Mesendoderm (in vitro differentiated cells): ENCODE measurements around the gene ZNF668. TPM values are rescaled to one million over a fixed set of nuclear protein-coding genes. Genes with fewer than 3 reads are reported as not detected.

Experiments used
- DNase-seq: peaks from one replicate; pipeline ENCODE4 v3.0.0; 2013
- H2AK5ac ChIP-seq: 2 replicates; pipeline ENCODE4 v1.6.1; 2013; ENCODE audit warnings: low read length, inconsistent platforms
- H2BK120ac ChIP-seq: 2 replicates; pipeline ENCODE4 v1.6.1; 2013; ENCODE audit warnings: low read depth, mild to moderate bottlenecking, low read length, moderate library complexity, mixed read lengths
- H2BK15ac ChIP-seq: replicated peaks from 2 replicates; pipeline ENCODE4 v1.6.1; 2013; ENCODE audit warnings: low read depth, mild to moderate bottlenecking, moderate library complexity
- H2BK5ac ChIP-seq: 2 replicates; pipeline ENCODE4 v1.6.1; 2013; ENCODE audit warnings: low read length, inconsistent platforms
- H3K18ac ChIP-seq: 2 replicates; pipeline ENCODE4 v1.6.1; 2013; ENCODE audit warnings: mild to moderate bottlenecking, low read length, mixed read lengths
- H3K23ac ChIP-seq: one replicate; pipeline ENCODE4 v1.6.1; 2013; ENCODE audit warnings: low read length
- H3K27ac ChIP-seq: 2 replicates; pipeline ENCODE4 v1.5.1; 2013; ENCODE audit warnings: low read depth, mild to moderate bottlenecking, inconsistent platforms, low read length, moderate library complexity
- H3K27me3 ChIP-seq: 2 replicates; pipeline ENCODE4 v1.6.1; 2013; ENCODE audit warnings: low read length, control low read depth, mild to moderate bottlenecking, inconsistent platforms; ENCODE audit not compliant: insufficient read depth, poor library complexity
- H3K36me3 ChIP-seq: 2 replicates; pipeline ENCODE4 v1.6.1; 2013; ENCODE audit warnings: low read length, inconsistent platforms; ENCODE audit not compliant: control insufficient read depth, insufficient read depth
- H3K4ac ChIP-seq: one replicate; pipeline ENCODE4 v1.6.1; 2013; ENCODE audit warnings: low read depth, mild to moderate bottlenecking, low read length, moderate library complexity
- H3K4me1 ChIP-seq: 2 replicates; pipeline ENCODE4 v1.6.1; 2013; ENCODE audit warnings: low read depth, low read length, inconsistent platforms; ENCODE audit not compliant: control insufficient read depth
- H3K4me2 ChIP-seq: 2 replicates; pipeline ENCODE4 v1.6.1; 2013; ENCODE audit warnings: low read length
- H3K4me3 ChIP-seq: 2 replicates; pipeline ENCODE4 v1.5.1; 2013; ENCODE audit warnings: mild to moderate bottlenecking, low read length
- H3K56ac ChIP-seq: one replicate; pipeline ENCODE4 v1.6.1; 2013; ENCODE audit warnings: low read length
- H3K79me1 ChIP-seq: 2 replicates; pipeline ENCODE4 v1.6.1; 2013; ENCODE audit warnings: low read length, inconsistent platforms
- H3K79me2 ChIP-seq: 2 replicates; pipeline ENCODE4 v1.6.1; 2013; ENCODE audit warnings: mild to moderate bottlenecking, low read length; ENCODE audit not compliant: control insufficient read depth, insufficient read depth
- H3K9ac ChIP-seq: 2 replicates; pipeline ENCODE4 v1.6.1; 2013; ENCODE audit warnings: low read length, inconsistent platforms
- H4K5ac ChIP-seq: one replicate; pipeline ENCODE4 v1.6.1; 2013; ENCODE audit warnings: low read length
- H4K8ac ChIP-seq: one replicate; pipeline ENCODE4 v1.6.1; 2013; ENCODE audit warnings: low read depth, mild to moderate bottlenecking, control low read depth, low read length, moderate library complexity
- WGBS: extraction: QIAGEN DNeasy Blood & Tissue Kit; methylation state at CpG from one replicate; pipeline ENCODE4 v1.1.7; 2013; ENCODE audit warnings: low lambda C conversion rate, missing lambda C conversion rate; ENCODE audit not compliant: insufficient coverage; ENCODE audit errors: extremely low coverage; 5-methylcytosine and 5-hydroxymethylcytosine counted together
- polyA plus RNA-seq, 2 experiments: library from polyadenylated mRNA; stranded (reverse); fragments of 200-250 nt; gene quantifications; one replicate each; pipeline ENCODE4 v1.2.3, GENCODE V29; 2013

The ZNF668 gene
- polyA plus RNA-seq (2013, experiment 1 of 2): 9.6 TPM
- polyA plus RNA-seq (2013, experiment 2 of 2): 8.2 TPM

DNA sequence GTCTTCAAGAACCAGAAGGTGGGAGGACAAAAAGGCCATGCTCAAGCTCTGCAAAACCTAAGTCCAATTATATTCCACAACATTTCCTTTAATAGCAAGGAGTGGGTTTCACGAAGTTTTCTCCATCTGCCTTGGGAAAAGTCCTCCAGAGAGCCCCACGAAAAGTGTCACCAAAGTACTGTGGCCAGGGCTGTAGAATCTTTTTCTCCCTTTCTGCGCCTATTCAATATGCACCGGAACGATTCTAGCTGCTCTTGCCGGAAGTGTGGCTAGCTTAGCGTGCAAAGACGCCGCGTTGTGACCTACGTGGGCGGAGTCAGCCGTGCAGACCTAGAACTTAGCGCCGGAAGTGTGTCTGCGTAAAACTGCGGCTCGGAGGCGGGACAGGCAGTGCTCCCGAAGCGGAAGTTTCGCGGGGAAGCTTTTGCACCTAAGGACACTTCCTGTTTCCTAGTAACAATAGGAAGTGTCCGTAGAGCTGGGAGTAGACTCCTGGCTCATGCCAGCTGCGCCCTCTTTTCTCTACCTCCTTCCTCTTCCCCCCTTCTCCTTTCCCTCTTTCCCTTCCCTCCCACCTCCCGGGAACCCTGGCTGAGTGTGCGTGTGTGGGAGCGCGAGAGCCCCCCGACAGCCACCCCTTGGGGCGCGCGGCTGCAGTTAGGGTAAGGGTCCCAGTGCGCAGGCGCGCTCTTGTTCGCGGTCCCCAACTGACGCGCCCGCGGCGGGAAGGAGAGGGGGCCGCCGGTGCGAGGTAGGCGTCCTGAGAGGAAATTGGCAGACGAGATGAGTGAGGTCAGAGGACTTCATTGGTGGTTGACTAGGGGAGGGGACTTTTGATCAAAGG, at the start of gene ZNF668, which contains the start of gene ZNF646:
TSS of gene ZNF668 (minus strand) at position 271 of the 844 bp plus-strand sequence. CDS start 9,781 bp downstream, outside the sequence.
TSS of gene ZNF646 (plus strand) at position 453 of the 844 bp plus-strand sequence. CDS start 1,903 bp downstream, outside the sequence.
- H3K79me2 ChIP-seq: peaks cover 26% of the 10 kb centered on the region
- no peak within 1 kb of the TSS for H4K5ac ChIP-seq
- H2BK15ac ChIP-seq: no peak within 1 kb of the TSS
- no peaks in the 10 kb centered on the region for H3K36me3 ChIP-seq
- H3K79me1 ChIP-seq: peaks cover 18% of the 10 kb centered on the region
- WGBS: no CpG with 5 or more reads among the region's 48 CpGs
- H3K4ac ChIP-seq: peak within 1 kb of the TSS; percentile 73
- peak; percentile 100 for DNase-seq
- peak within 1 kb of the TSS; percentile 97 for H3K9ac ChIP-seq
- peak within 1 kb of the TSS; percentile 90 for H3K18ac ChIP-seq
- H3K4me1 ChIP-seq: peaks cover 3% of the 10 kb centered on the region
- peak within 1 kb of the TSS; percentile 52 for H2BK120ac ChIP-seq
- H3K4me2 ChIP-seq: peak within 1 kb of the TSS; percentile 98
- peak within 1 kb of the TSS; percentile 82 for H2BK5ac ChIP-seq
- H3K56ac ChIP-seq: peak within 1 kb of the TSS; percentile 99
- H4K8ac ChIP-seq: no peak within 1 kb of the TSS
- peak within 1 kb of the TSS; percentile 89 for H3K4me3 ChIP-seq
- H2AK5ac ChIP-seq: no peak within 1 kb of the TSS
- no peaks in the 10 kb centered on the region for H3K27me3 ChIP-seq
- H3K27ac ChIP-seq: peak within 1 kb of the TSS; percentile 95
- no peak within 1 kb of the TSS for H3K23ac ChIP-seq

- no CpG with 5 or more reads among the region's 16 CpGs for WGBS
- Histone ChIP-seq H3K27me3 (no peaks in the 10 kb centered on the region), H3K4ac (no peak overlapping the region), H3K23ac (no peak overlapping the region), H3K56ac (no peak overlapping the region), H2AK5ac (no peak overlapping the region), H2BK5ac (no peak overlapping the region), H3K4me1 (no peaks in the 10 kb centered on the region), H4K5ac (no peak overlapping the region), H3K79me1 (peaks cover 11% of the 10 kb centered on the region), H3K18ac (no peak overlapping the region), H3K4me2 (no peak overlapping the region), H4K8ac (no peak overlapping the region), H3K27ac (no peak overlapping the region), H3K4me3 (no peak overlapping the region), H3K36me3 (peaks cover 4% of the 10 kb centered on the region), H2BK120ac (no peak overlapping the region), H3K9ac (no peak overlapping the region), H3K79me2 (peaks cover 11% of the 10 kb centered on the region), H2BK15ac (no peak overlapping the region)
- DNase-seq: no peak
Observed at GRCh38 chr16:31120129-31120528, 46.1 kb upstream of the ZNF668 start.

- H3K27me3 ChIP-seq: no peaks in the 10 kb centered on the region
- no CpG with 5 or more reads among the region's 9 CpGs for WGBS
- no peak overlapping the region for H3K18ac ChIP-seq
- H3K56ac ChIP-seq: peak overlapping the region; percentile 96
- no peak overlapping the region for H4K8ac ChIP-seq
- peaks cover 11% of the 10 kb centered on the region for H3K79me1 ChIP-seq
- H2BK120ac ChIP-seq: no peak overlapping the region
- peaks cover 4% of the 10 kb centered on the region for H3K36me3 ChIP-seq
- no peak overlapping the region for H3K4ac ChIP-seq
- no peak overlapping the region for H4K5ac ChIP-seq
- no peak overlapping the region for H2BK5ac ChIP-seq
- H3K4me1 ChIP-seq: no peaks in the 10 kb centered on the region
- peak overlapping the region; percentile 100 for H3K4me2 ChIP-seq
- H2BK15ac ChIP-seq: no peak overlapping the region
- DNase-seq: no peak
- peak overlapping the region; percentile 93 for H3K9ac ChIP-seq
- H2AK5ac ChIP-seq: no peak overlapping the region
- H3K23ac ChIP-seq: no peak overlapping the region
- peaks cover 11% of the 10 kb centered on the region for H3K79me2 ChIP-seq
- H3K27ac ChIP-seq: no peak overlapping the region
- peak overlapping the region; percentile 90 for H3K4me3 ChIP-seq
Observed at GRCh38 chr16:31118223-31119155, 44.4 kb upstream of the ZNF668 start.

DNA sequence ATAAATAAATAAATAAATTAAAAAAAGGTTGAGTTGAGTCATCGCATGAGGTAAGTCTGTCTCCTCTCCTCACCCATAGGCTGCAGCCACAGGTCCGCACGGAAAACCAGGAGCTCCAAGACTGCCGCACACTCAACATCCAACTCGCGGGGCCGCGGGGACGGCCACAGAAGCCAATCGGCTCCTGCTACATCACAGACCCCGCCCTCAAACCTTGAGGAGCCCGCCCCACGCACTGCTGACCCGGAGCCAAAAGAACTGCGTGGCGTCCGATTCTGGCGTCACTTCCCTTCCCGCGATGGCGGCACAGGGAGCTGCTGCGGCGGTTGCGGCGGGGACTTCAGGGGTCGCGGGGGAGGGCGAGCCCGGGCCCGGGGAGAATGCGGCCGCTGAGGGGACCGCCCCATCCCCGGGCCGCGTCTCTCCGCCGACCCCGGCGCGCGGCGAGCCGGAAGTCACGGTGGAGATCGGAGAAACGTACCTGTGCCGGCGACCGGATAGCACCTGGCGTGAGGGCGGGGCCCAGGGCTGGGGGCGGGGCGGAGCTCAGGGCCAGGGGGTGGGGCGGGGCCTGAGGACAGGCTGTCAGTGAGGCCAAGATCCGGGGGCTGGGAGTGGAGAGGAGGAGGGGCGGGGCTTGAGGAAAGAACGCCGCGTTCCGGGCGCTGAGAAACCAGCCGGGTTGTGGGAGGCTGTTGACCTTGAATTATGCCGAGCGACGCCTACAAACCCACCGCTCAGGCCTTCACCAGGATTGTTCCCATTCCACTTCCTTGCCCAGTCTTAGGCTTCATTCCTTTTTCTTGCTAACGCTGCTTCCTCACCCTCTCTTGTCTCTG, 43.6 kb upstream of the ZNF668 start, which contains the start of gene KAT8:
TSS of gene KAT8 (plus strand) at position 281 of the 839 bp plus-strand sequence. CDS start at position 299, 18 bp downstream.
- Histone ChIP-seq H3K4me2 (peak within 1 kb of the TSS; percentile 100), H2BK120ac (peak within 1 kb of the TSS; percentile 48), H3K23ac (no peak within 1 kb of the TSS), H3K9ac (peak within 1 kb of the TSS; percentile 93), H2BK15ac (no peak within 1 kb of the TSS), H4K5ac (no peak within 1 kb of the TSS), H3K79me1 (peaks cover 11% of the 10 kb centered on the region), H3K27ac (peak within 1 kb of the TSS; percentile 80), H3K56ac (peak within 1 kb of the TSS; percentile 96), H3K4me3 (peak within 1 kb of the TSS; percentile 90), H3K4me1 (no peaks in the 10 kb centered on the region), H2AK5ac (no peak within 1 kb of the TSS), H3K18ac (peak within 1 kb of the TSS; percentile 99), H3K4ac (peak within 1 kb of the TSS; percentile 76), H3K79me2 (peaks cover 11% of the 10 kb centered on the region), H3K36me3 (peaks cover 4% of the 10 kb centered on the region), H3K27me3 (no peaks in the 10 kb centered on the region), H2BK5ac (no peak within 1 kb of the TSS), H4K8ac (no peak within 1 kb of the TSS)
- DNase-seq: peak; percentile 99
- no CpG with 5 or more reads among the region's 68 CpGs for WGBS

- no peak overlapping the region for H3K23ac ChIP-seq
- H3K79me1 ChIP-seq: peaks cover 15% of the 10 kb centered on the region
- H3K79me2 ChIP-seq: peaks cover 11% of the 10 kb centered on the region
- no peak overlapping the region for H3K18ac ChIP-seq
- no peak overlapping the region for H2AK5ac ChIP-seq
- peaks cover 4% of the 10 kb centered on the region for H3K36me3 ChIP-seq
- H2BK15ac ChIP-seq: no peak overlapping the region
- no peak overlapping the region for H3K4ac ChIP-seq
- no peak overlapping the region for H2BK5ac ChIP-seq
- H3K27ac ChIP-seq: no peak overlapping the region
- WGBS: no CpG with 5 or more reads among the region's 8 CpGs
- no peak overlapping the region for H4K8ac ChIP-seq
- no peak overlapping the region for H4K5ac ChIP-seq
- no peak for DNase-seq
- H3K9ac ChIP-seq: no peak overlapping the region
- no peak overlapping the region for H2BK120ac ChIP-seq
- H3K4me3 ChIP-seq: no peak overlapping the region
- no peak overlapping the region for H3K56ac ChIP-seq
- no peaks in the 10 kb centered on the region for H3K27me3 ChIP-seq
- no peak overlapping the region for H3K4me2 ChIP-seq
- H3K4me1 ChIP-seq: no peaks in the 10 kb centered on the region
Observed at GRCh38 chr16:31114468-31114867, 40.4 kb upstream of the ZNF668 start.
